HL-60 (cell line): ENCODE results near the gene MALRD1.

ENCODE experiments used
- GABPA ChIP-seq: IDR thresholded peaks from 2 replicates; pipeline ENCODE4 v1.6.1; 2012; ENCODE audit warnings: low read depth
- POLR2AphosphoS5 ChIP-seq: IDR thresholded peaks from 2 replicates; pipeline ENCODE4 v1.6.1; 2012; ENCODE audit warnings: low read depth
- TF ChIP-seq, protein P1 (sequence below): IDR thresholded peaks from one replicate; pipeline ENCODE4 v1.5.1; 2011; ENCODE audit warnings: low read length, control low read depth, inconsistent platforms; ENCODE audit not compliant: insufficient read depth
- TF ChIP-seq, protein P2 (sequence below): IDR thresholded peaks from 2 replicates; pipeline ENCODE4 v1.6.1; 2012; ENCODE audit warnings: low read depth; ENCODE audit not compliant: insufficient replicate concordance

- TF ChIP-seq, protein P1, sequence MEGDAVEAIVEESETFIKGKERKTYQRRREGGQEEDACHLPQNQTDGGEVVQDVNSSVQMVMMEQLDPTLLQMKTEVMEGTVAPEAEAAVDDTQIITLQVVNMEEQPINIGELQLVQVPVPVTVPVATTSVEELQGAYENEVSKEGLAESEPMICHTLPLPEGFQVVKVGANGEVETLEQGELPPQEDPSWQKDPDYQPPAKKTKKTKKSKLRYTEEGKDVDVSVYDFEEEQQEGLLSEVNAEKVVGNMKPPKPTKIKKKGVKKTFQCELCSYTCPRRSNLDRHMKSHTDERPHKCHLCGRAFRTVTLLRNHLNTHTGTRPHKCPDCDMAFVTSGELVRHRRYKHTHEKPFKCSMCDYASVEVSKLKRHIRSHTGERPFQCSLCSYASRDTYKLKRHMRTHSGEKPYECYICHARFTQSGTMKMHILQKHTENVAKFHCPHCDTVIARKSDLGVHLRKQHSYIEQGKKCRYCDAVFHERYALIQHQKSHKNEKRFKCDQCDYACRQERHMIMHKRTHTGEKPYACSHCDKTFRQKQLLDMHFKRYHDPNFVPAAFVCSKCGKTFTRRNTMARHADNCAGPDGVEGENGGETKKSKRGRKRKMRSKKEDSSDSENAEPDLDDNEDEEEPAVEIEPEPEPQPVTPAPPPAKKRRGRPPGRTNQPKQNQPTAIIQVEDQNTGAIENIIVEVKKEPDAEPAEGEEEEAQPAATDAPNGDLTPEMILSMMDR: no peak
- TF ChIP-seq POLR2AphosphoS5 (no peak), GABPA (no peak)
- TF ChIP-seq, protein P2, sequence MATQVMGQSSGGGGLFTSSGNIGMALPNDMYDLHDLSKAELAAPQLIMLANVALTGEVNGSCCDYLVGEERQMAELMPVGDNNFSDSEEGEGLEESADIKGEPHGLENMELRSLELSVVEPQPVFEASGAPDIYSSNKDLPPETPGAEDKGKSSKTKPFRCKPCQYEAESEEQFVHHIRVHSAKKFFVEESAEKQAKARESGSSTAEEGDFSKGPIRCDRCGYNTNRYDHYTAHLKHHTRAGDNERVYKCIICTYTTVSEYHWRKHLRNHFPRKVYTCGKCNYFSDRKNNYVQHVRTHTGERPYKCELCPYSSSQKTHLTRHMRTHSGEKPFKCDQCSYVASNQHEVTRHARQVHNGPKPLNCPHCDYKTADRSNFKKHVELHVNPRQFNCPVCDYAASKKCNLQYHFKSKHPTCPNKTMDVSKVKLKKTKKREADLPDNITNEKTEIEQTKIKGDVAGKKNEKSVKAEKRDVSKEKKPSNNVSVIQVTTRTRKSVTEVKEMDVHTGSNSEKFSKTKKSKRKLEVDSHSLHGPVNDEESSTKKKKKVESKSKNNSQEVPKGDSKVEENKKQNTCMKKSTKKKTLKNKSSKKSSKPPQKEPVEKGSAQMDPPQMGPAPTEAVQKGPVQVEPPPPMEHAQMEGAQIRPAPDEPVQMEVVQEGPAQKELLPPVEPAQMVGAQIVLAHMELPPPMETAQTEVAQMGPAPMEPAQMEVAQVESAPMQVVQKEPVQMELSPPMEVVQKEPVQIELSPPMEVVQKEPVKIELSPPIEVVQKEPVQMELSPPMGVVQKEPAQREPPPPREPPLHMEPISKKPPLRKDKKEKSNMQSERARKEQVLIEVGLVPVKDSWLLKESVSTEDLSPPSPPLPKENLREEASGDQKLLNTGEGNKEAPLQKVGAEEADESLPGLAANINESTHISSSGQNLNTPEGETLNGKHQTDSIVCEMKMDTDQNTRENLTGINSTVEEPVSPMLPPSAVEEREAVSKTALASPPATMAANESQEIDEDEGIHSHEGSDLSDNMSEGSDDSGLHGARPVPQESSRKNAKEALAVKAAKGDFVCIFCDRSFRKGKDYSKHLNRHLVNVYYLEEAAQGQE: no peak
Measured at GRCh38 chr10:19493917-19494316, 445.3 kb downstream of the MALRD1 start.
